K562 (cell line): ENCODE data around the gene EEF1B2. TPM values are rescaled to one million over a fixed set of nuclear protein-coding genes. Genes with fewer than 3 reads are reported as not detected.

Source experiments
- ATAC-seq: fragments of 200-7000 bp; cut with Tn5 transposase; 3 replicates; pipeline ENCODE4 v1.9.1; 2020; ENCODE audit warnings: moderate library complexity
- BruUV-seq: library from RNA; stranded (reverse); fragments of 400-500 nt; replicated peaks from 2 replicates; lab custom pipeline; 2021; lab: Mats Ljungman, UMichigan
- CTCF ChIA-PET: fragments of 300-600 bp; formaldehyde crosslinking; extraction: SDS; loops from one replicate; lab custom pipeline; 2021; ENCODE audit warnings: low intra/inter-chr PET ratio; lab: Yijun Ruan, JAX
- POLR2A ChIA-PET: fragments of 300-600, 350-650 bp; sonication (Branson Sonifier 250); formaldehyde crosslinking; extraction: SDS; loops from one replicate; lab custom pipeline; 2021; ENCODE audit warnings: antibody characterized with exemption, inconsistent platforms; lab: Yijun Ruan, JAX
- DNase-seq, 4 experiments: peaks; one replicate each; pipeline versions ENCODE4 v3.0.0 to v3.0.0-alpha.2; 2011 to 2018; ENCODE audit warnings: low spot score in 3 of 4, mixed read lengths in 3 of 4; ENCODE audit errors: extremely low read depth in 1 of 4
- FAIRE-seq: peaks from 2 replicates; lab custom pipeline; 2011; peaks lifted over from hg19 to GRCh38; lab: Jason Lieb, UNC
- H2AFZ ChIP-seq: 2 replicates; pipeline ENCODE4 v1.6.0; 2011; ENCODE audit warnings: low read depth, low read length, control low read depth, inconsistent platforms
- H3K27ac ChIP-seq: fragments of 200-600 bp; 3 replicates; pipeline ENCODE4 v1.8.0; 2011; ENCODE audit warnings: low read depth, mild to moderate bottlenecking, control low read depth, inconsistent platforms, low read length, moderate library complexity, mixed read lengths; ENCODE audit errors: extremely low read depth
- H3K27me3 ChIP-seq, 2 experiments: fragments of 300-600 bp in 1 of 2; 2 replicates in 1 of 2; 3 replicates in 1 of 2; pipeline versions ENCODE4 v1.6.0 to v1.8.0; 2011; ENCODE audit warnings: inconsistent platforms in 2 of 2, low read length in 2 of 2, mild to moderate bottlenecking in 1 of 2, mixed read lengths in 1 of 2, moderate library complexity in 1 of 2; ENCODE audit not compliant: control insufficient read depth in 2 of 2, insufficient read depth in 2 of 2
- H3K36me3 ChIP-seq: fragments of 300-600 bp; 3 replicates; pipeline ENCODE4 v1.8.0; 2011; ENCODE audit warnings: mild to moderate bottlenecking, low read length, inconsistent platforms; ENCODE audit not compliant: control insufficient read depth, insufficient read depth
- H3K4me1 ChIP-seq, 2 experiments: fragments of 200-600 bp in 1 of 2; replicated peaks in 1 of 2; 2 replicates in 1 of 2; 3 replicates in 1 of 2; pipeline versions ENCODE4 v1.5.1 to v1.8.0; 2011; ENCODE audit warnings: inconsistent platforms in 2 of 2, low read length in 2 of 2, mild to moderate bottlenecking in 1 of 2, mixed read lengths in 1 of 2, moderate library complexity in 1 of 2; ENCODE audit not compliant: control insufficient read depth in 2 of 2, insufficient read depth in 2 of 2
- H3K4me2 ChIP-seq: 2 replicates; pipeline ENCODE4 v1.6.1; 2011; ENCODE audit warnings: low read length, control low read depth, inconsistent platforms, mixed read lengths; ENCODE audit not compliant: insufficient read depth
- H3K4me3 ChIP-seq: fragments of 200-600 bp; sonication (generic), shearing (Covaris generic); 2 replicates; pipeline ENCODE4 v1.5.1; 2016; ENCODE audit warnings: control low read depth, inconsistent platforms
- H3K79me2 ChIP-seq: fragments of 200-600 bp; 3 replicates; pipeline ENCODE4 v1.8.0; 2011; ENCODE audit warnings: low read length, inconsistent platforms; ENCODE audit not compliant: control insufficient read depth, insufficient read depth
- H3K9ac ChIP-seq, 2 experiments: 2 replicates each; pipeline versions ENCODE4 v1.6.0 to v1.6.1; 2011; ENCODE audit warnings: low read depth in 2 of 2, low read length in 2 of 2, control low read depth in 1 of 2, inconsistent platforms in 1 of 2, mild to moderate bottlenecking in 1 of 2, mixed read lengths in 1 of 2; ENCODE audit not compliant: insufficient read depth in 1 of 2
- H3K9me1 ChIP-seq: one replicate; pipeline ENCODE4 v1.6.0; 2011; ENCODE audit warnings: inconsistent platforms, mild to moderate bottlenecking, low read length, moderate library complexity; ENCODE audit not compliant: control insufficient read depth, insufficient read depth
- H3K9me3 ChIP-seq: replicated peaks from 2 replicates; pipeline ENCODE4 v1.5.1; 2011; ENCODE audit warnings: low read depth, low read length, inconsistent platforms; ENCODE audit not compliant: control insufficient read depth, insufficient read depth
- H4K20me1 ChIP-seq: replicated peaks from 2 replicates; pipeline ENCODE4 v1.6.1; 2011; ENCODE audit warnings: low read length, inconsistent platforms, mixed read lengths; ENCODE audit not compliant: control insufficient read depth, insufficient read depth
- GABPB2 ChIP-seq: fragments of 250-450 bp; sonication (Bioruptor Pico); conservative IDR thresholded peaks from 2 replicates; pipeline ENCODE4 v1.5.1; 2021; ENCODE audit warnings: mild to moderate bottlenecking
- HDAC8 ChIP-seq: fragments of 450-650 bp; IDR thresholded peaks from 2 replicates; pipeline ENCODE4 v1.6.1; 2016; ENCODE audit warnings: mild to moderate bottlenecking, missing genetic modification characterization, moderate library complexity, missing compliant biosample characterization
- KDM5B ChIP-seq: fragments of 200-600 bp; sonication (generic); IDR thresholded peaks from 2 replicates; pipeline ENCODE4 v1.6.1; 2012; ENCODE audit warnings: low read depth, mild to moderate bottlenecking, moderate library complexity, low read length, control low read depth, inconsistent platforms; ENCODE audit not compliant: insufficient replicate concordance
- RAD21 ChIP-seq, 2 experiments: fragments of 250-450 bp in 1 of 2; fragments of 450-650 bp in 1 of 2; sonication (Bioruptor Pico) in 1 of 2; formaldehyde crosslinking in 1 of 2; IDR thresholded peaks in 1 of 2; conservative IDR thresholded peaks in 1 of 2; 2 replicates each; pipeline versions ENCODE4 v1.4.0 to v1.8.0; 2020 to 2022; ENCODE audit warnings: mild to moderate bottlenecking in 2 of 2, moderate library complexity in 1 of 2
- SMC3 ChIP-seq: conservative IDR thresholded peaks from 2 replicates; pipeline ENCODE4 v1.6.1; 2011; ENCODE audit warnings: low read depth, low read length, improper control_type of control experiment; ENCODE audit not compliant: insufficient read depth
- ZNF121 ChIP-seq: sonication (generic); formaldehyde crosslinking; conservative IDR thresholded peaks from 2 replicates; pipeline ENCODE4 v1.8.0; 2022; ENCODE audit warnings: missing genetic modification reagents
- ZNF134 ChIP-seq: fragments of 250-450 bp; sonication (Bioruptor Pico); conservative IDR thresholded peaks from 2 replicates; pipeline ENCODE4 v1.4.0; 2020
- WGBS: fragments of 100-300 bp; shearing (Covaris generic); methylation state at CpG from one replicate; pipeline ENCODE4 v1.1.6; 2016; ENCODE audit warnings: low coverage, mixed read lengths; ENCODE audit not compliant: insufficient coverage; ENCODE audit errors: missing lambda C conversion rate; 5-methylcytosine and 5-hydroxymethylcytosine counted together
- in situ Hi-C: fragments of 300-500 bp; cut with MboI; formaldehyde crosslinking; loops from 4 replicates; pipeline ENCODE4 v1.15.0; 2018; ENCODE audit warnings: inconsistent platforms, mixed read lengths
- intact Hi-C: fragments of 100-400 bp; cut with micrococcal nuclease; formaldehyde crosslinking; loops from 2 replicates; pipeline ENCODE4 v1.14.2; 2022
- polyA plus RNA-seq, 8 experiments: library from polyadenylated mRNA; depleted of rRNA in 4 of 8; stranded (reverse) in 5 of 8; unstranded in 3 of 8; fragments of >200 nt; fragmentation: Nextera tagmentation in 2 of 8; fragmentation: Illumina TruSeq in 1 of 8; extraction: Ambion mirVana in 2 of 8; extraction: Trizol in 1 of 8; gene quantifications; 2 replicates each; pipeline versions ENCODE4 v1.2.1 to v1.2.3, GENCODE V29; 2011 to 2014; ENCODE audit warnings: inconsistent platforms in 1 of 8, missing spikeins in 1 of 8
- total RNA-seq, 7 experiments: library from RNA; depleted of rRNA in 6 of 7; stranded (reverse); fragments of >200 nt in 6 of 7; fragmentation: Illumina TruSeq in 2 of 7; extraction: Trizol in 2 of 7; gene quantifications; 2 replicates each; pipeline versions ENCODE4 v1.2.1 to v1.2.3, GENCODE V29; 2011 to 2021; ENCODE audit warnings: low replicate concordance in 1 of 7
- TF ChIP-seq, protein P1 (sequence below): sonication (generic); formaldehyde crosslinking; IDR thresholded peaks from 2 replicates; pipeline ENCODE4 v1.8.1; 2023; ENCODE audit warnings: mild to moderate bottlenecking, missing genetic modification reagents
- TF ChIP-seq, protein P2 (sequence below): sonication (generic); formaldehyde crosslinking; IDR thresholded peaks from 2 replicates; pipeline ENCODE4 v1.8.0; 2023; ENCODE audit warnings: missing genetic modification reagents, mild to moderate bottlenecking, borderline replicate concordance
- TF ChIP-seq, protein P3 (sequence below): fragments of 450-650 bp; IDR thresholded peaks from 2 replicates; pipeline ENCODE4 v1.6.1; 2017; ENCODE audit warnings: antibody characterized with exemption, mild to moderate bottlenecking

EEF1B2 gene
- total and polyA plus RNA-seq, 9 of the 15 experiments (the other 6 are each of a cell fraction or from before 2014, with no cell fraction given) = 522 to 1,148 (median 893) TPM

DNA sequence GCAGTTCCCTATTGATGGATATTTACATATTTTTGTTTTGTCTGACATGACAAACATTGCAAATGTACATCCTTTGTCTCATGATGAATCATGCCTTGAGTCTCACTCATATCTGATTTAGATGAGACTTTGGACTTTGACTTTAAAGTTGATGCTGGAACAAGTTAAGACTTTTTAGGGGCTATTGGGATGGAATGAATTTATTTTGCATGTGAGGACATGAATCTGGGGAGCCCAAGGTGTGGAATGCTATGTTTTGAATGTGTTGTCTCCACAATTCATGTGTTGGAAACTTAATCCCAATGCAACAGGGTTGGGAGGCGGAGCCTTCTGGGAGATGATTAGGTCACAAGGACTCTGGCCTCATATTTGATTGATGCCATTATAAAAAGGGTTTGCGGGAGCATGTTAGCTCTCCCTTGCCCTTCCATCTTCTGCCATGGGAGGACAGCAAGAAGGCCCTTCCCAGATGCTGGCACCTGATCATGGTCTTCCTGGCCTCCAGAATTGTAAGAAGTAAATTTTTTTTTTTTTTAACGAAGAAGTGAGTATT, 44.6 kb upstream of the EEF1B2 start:
- H3K4me1 ChIP-seq = no peaks in the 10 kb centered on the region; a peak in 1 of 5 replicates
- ChIA-PET CTCF (no interaction called here), POLR2A (no interaction called here)
- FAIRE-seq = no peak
- no peak for ATAC-seq
- no peak overlapping the region for H3K4me3 ChIP-seq
- no peaks in the 10 kb centered on the region for H3K79me2 ChIP-seq
- no peak overlapping the region for H2AFZ ChIP-seq
- DNase-seq = no peak
- H3K27me3 ChIP-seq = no peaks in the 10 kb centered on the region
- H3K27ac ChIP-seq = no peak overlapping the region
- no peaks in the 10 kb centered on the region for H3K9me3 ChIP-seq
- H4K20me1 ChIP-seq = no peaks in the 10 kb centered on the region
- BruUV-seq = no TSS peak
- peaks cover 11% of the 10 kb centered on the region; the same call in 1 of the 3 replicates for H3K36me3 ChIP-seq
- in situ Hi-C loops = no loop called here
- no peak overlapping the region for H3K4me2 ChIP-seq
- 96% methylated on average over 3 of the region's 3 CpGs for whole genome bisulfite sequencing
- intact Hi-C loops = no loop called here
- H3K9ac ChIP-seq = no peak overlapping the region
- H3K9me1 ChIP-seq = no peaks in the 10 kb centered on the region
- TF ChIP-seq, protein P1, sequence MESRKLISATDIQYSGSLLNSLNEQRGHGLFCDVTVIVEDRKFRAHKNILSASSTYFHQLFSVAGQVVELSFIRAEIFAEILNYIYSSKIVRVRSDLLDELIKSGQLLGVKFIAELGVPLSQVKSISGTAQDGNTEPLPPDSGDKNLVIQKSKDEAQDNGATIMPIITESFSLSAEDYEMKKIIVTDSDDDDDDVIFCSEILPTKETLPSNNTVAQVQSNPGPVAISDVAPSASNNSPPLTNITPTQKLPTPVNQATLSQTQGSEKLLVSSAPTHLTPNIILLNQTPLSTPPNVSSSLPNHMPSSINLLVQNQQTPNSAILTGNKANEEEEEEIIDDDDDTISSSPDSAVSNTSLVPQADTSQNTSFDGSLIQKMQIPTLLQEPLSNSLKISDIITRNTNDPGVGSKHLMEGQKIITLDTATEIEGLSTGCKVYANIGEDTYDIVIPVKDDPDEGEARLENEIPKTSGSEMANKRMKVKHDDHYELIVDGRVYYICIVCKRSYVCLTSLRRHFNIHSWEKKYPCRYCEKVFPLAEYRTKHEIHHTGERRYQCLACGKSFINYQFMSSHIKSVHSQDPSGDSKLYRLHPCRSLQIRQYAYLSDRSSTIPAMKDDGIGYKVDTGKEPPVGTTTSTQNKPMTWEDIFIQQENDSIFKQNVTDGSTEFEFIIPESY = no peak
- no peak for TF ChIP-seq ZNF121 (CRISPR knock-in tag)
- TF ChIP-seq ZNF134 (CRISPR knock-in tag) = no peak
- TF ChIP-seq, protein P2, sequence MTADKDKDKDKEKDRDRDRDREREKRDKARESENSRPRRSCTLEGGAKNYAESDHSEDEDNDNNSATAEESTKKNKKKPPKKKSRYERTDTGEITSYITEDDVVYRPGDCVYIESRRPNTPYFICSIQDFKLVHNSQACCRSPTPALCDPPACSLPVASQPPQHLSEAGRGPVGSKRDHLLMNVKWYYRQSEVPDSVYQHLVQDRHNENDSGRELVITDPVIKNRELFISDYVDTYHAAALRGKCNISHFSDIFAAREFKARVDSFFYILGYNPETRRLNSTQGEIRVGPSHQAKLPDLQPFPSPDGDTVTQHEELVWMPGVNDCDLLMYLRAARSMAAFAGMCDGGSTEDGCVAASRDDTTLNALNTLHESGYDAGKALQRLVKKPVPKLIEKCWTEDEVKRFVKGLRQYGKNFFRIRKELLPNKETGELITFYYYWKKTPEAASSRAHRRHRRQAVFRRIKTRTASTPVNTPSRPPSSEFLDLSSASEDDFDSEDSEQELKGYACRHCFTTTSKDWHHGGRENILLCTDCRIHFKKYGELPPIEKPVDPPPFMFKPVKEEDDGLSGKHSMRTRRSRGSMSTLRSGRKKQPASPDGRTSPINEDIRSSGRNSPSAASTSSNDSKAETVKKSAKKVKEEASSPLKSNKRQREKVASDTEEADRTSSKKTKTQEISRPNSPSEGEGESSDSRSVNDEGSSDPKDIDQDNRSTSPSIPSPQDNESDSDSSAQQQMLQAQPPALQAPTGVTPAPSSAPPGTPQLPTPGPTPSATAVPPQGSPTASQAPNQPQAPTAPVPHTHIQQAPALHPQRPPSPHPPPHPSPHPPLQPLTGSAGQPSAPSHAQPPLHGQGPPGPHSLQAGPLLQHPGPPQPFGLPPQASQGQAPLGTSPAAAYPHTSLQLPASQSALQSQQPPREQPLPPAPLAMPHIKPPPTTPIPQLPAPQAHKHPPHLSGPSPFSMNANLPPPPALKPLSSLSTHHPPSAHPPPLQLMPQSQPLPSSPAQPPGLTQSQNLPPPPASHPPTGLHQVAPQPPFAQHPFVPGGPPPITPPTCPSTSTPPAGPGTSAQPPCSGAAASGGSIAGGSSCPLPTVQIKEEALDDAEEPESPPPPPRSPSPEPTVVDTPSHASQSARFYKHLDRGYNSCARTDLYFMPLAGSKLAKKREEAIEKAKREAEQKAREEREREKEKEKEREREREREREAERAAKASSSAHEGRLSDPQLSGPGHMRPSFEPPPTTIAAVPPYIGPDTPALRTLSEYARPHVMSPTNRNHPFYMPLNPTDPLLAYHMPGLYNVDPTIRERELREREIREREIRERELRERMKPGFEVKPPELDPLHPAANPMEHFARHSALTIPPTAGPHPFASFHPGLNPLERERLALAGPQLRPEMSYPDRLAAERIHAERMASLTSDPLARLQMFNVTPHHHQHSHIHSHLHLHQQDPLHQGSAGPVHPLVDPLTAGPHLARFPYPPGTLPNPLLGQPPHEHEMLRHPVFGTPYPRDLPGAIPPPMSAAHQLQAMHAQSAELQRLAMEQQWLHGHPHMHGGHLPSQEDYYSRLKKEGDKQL (CRISPR knock-in tag) = no peak
- TF ChIP-seq GABPB2 (CRISPR knock-in tag) = no peak
- TF ChIP-seq RAD21 (CRISPR knock-in tag; conservative IDR thresholded peaks at IDR 0.05 in 1 of 2, IDR thresholded peaks at IDR 0.05 in 1 of 2) = no peak
- TF ChIP-seq KDM5B = no peak
- no peak for TF ChIP-seq HDAC8 (tag)
- TF ChIP-seq, protein P3, sequence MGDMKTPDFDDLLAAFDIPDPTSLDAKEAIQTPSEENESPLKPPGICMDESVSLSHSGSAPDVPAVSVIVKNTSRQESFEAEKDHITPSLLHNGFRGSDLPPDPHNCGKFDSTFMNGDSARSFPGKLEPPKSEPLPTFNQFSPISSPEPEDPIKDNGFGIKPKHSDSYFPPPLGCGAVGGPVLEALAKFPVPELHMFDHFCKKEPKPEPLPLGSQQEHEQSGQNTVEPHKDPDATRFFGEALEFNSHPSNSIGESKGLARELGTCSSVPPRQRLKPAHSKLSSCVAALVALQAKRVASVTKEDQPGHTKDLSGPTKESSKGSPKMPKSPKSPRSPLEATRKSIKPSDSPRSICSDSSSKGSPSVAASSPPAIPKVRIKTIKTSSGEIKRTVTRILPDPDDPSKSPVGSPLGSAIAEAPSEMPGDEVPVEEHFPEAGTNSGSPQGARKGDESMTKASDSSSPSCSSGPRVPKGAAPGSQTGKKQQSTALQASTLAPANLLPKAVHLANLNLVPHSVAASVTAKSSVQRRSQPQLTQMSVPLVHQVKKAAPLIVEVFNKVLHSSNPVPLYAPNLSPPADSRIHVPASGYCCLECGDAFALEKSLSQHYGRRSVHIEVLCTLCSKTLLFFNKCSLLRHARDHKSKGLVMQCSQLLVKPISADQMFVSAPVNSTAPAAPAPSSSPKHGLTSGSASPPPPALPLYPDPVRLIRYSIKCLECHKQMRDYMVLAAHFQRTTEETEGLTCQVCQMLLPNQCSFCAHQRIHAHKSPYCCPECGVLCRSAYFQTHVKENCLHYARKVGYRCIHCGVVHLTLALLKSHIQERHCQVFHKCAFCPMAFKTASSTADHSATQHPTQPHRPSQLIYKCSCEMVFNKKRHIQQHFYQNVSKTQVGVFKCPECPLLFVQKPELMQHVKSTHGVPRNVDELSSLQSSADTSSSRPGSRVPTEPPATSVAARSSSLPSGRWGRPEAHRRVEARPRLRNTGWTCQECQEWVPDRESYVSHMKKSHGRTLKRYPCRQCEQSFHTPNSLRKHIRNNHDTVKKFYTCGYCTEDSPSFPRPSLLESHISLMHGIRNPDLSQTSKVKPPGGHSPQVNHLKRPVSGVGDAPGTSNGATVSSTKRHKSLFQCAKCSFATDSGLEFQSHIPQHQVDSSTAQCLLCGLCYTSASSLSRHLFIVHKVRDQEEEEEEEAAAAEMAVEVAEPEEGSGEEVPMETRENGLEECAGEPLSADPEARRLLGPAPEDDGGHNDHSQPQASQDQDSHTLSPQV = no peak
- TF ChIP-seq SMC3 = no peak
